Skin epidermis (tissue), 12 donors: Measurements from ENCODE around the gene SPACA6.
"Not testable (repeated sequence)": the region's sequence is repeated elsewhere in the genome, so short reads cannot be mapped to it uniquely, and the experiment has no call there.

Experiments
- H3K27ac ChIP-seq, 21 experiments: fragments of 200-600 bp; sonication (generic) in 11 of 21; one replicate each; pipeline ENCODE4 v1.5.0; 2020; ENCODE audit warnings: mild to moderate bottlenecking in 3 of 21, inconsistent platforms in 2 of 21, moderate library complexity in 2 of 21
- H3K4me3 ChIP-seq, 7 experiments: fragments of 200-600 bp; sonication (generic) in 2 of 7; one replicate each; pipeline ENCODE4 v1.5.0; 2020; ENCODE audit warnings: inconsistent platforms in 2 of 7, mild to moderate bottlenecking in 2 of 7, moderate library complexity in 1 of 7

The SPACA6 gene

GRCh38 chr19:51724543-51724942 is 31.4 kb downstream of the SPACA6 start:
- H3K4me3 ChIP-seq: no peak overlapping the region
- H3K27ac ChIP-seq: peak overlapping the region in 6 of 21 experiments; percentile 20 to 67 (median 46)

DNA sequence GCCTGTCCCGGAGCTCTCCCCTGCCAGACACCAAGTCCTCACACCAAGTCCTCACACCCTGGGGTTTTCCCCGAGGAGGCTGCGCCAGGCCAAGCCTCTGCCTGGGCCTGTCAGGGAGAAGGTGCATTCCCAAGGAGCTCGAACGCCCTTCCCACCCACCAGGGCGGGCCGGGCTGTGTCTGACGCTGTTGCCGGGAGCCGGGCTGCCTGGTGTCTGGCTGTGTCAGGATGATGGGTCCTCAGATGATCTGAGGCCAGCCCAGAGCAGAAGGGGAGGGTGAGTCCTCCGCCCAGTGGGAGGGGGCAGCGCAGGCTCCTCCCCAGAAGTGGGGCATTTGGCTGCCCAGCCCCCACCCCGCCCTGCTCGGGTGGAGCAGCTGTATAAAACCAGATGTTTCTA is 32.9 kb downstream of the SPACA6 start:
- peak overlapping the region in 14 of 21 experiments; percentile 27 to 84 (median 70) for H3K27ac ChIP-seq
- H3K4me3 ChIP-seq: no peak overlapping the region

DNA sequence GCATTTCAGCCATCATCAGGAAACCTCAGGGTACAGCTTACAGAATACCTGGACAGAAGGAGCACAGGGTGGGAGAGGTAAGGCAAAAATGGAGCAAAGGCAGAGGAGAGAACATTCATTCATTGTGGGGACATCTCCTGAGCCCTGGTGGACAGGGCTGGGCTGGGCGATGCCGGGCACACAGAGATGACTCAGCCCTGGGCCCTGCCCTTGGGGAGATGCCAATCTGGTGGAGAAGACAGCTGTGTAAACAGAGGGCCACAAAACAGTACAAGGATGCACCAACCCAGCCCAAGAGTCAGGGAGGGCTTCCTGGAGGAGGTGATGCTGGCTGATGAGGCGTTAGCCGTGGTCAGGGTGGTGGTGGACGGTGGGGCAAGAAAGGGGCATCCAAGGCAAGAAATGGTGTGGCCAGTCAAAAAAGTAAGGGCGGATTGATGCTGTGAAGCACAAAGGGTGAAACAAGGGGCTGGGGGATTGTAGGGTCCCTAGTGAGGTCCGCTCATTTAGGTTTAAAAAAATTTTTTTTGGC is 34.3 kb downstream of the SPACA6 start:
- Histone ChIP-seq H3K4me3 (no peak overlapping the region), H3K27ac (peak overlapping the region in 8 of 21 experiments; percentile 25 to 84 (median 62))

- H3K27ac ChIP-seq: no peak overlapping the region
- no peak overlapping the region for H3K4me3 ChIP-seq
Measured at GRCh38 chr19:51729781-51730180, 36.7 kb downstream of the SPACA6 start.

DNA sequence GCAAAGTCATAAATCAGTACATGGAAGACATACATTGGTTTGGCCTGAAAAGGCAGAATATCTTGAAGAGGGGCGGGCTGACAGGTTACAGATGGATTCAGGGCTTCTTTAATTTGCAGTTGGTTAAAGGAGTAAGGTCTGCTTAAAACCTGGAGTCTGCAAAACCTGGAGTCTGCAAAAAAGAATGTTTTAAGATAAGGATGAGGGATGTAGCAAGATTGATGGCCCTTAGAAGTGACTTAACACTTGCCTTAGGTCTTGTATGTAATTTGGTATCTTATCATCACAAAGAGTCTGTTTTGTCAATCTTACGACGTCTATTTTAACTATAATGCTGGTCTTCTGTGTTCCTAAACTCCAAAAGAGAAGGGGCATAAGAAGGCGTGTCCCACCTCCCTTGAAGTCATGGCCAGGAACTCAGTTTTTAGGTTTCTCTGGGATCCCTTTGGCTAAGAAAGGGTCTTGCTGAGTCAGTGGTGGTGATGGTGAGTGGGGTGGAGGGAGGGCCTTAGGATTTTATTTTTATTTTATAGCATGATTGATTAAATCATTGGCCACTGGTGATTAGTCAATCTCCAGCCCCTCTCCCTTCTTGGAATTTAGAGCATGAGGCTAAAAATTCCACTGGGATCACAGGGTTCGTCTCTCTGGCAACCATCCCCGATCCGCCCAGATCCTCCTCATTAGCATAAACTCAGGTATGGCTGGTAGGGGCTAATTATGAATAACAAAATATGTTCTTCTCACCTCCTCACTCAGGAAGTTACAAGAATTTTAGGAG is 40.8 kb downstream of the SPACA6 start:
- H3K4me3 ChIP-seq: no peak overlapping the region
- H3K27ac ChIP-seq: no peak overlapping the region

DNA sequence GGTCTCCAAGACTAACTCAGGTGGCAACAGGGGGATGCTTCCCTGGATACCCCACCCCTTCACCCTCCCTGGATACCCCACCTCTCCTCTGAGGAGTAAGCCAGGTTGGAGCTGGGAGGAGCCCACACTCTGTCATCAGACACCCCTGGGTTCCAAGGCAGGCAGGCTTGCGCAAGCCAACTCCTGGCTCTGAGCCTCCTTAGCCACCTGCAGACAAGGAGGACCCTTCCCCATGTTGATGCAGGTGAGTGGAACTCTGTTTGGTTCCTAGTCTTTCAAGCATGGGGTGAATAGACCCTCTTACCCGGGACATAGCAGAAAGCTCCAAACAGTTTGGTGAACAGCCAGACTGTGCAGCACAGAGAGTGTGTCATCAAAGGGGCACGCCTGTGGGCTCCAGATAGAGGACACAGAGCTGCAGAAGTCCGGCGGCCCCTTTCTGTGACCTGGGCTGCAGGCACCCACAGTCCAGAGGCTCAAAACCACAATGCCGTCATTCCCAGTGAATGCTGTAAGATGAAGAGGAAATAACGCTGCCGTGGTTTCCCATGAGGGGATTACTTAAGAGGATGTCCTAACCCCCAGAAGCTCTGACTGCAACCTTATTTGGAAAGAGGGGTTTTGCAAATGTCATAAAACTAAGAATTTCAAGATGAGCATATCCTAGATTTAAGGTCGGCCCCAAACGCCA is 42.8 kb downstream of the SPACA6 start:
- no peak overlapping the region for H3K4me3 ChIP-seq
- H3K27ac ChIP-seq: no peak overlapping the region

DNA sequence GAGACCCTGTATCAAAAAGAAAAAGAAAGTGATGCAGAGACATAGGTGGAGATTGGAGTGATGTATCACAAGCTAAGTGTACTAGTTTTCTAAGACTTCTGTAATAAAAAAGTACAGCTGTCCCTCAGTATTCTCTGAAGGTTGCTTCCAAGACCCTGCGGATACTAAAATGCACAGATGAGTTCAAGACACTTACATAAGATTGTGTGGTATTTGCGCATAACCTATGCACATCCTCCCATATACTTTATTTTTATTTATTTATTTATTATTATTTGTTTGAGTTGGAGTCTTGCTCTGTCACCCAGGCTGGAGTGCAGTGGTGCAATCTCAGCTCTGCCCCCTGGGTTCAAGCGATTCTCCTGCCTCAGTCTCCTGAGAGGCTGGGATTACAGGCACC is 44.3 kb downstream of the SPACA6 start:
- no peak overlapping the region for H3K27ac ChIP-seq

GRCh38 chr19:51737924-51738323 is 44.8 kb downstream of the SPACA6 start:
- Histone ChIP-seq H3K27ac (no peak overlapping the region), H3K4me3 (no peak overlapping the region)

More for the DNA sequence above, 44.3 kb downstream of the SPACA6 start:
- no peak overlapping the region for H3K4me3 ChIP-seq

- H3K27ac ChIP-seq, H3K4me3 ChIP-seq: not testable (repeated sequence)
Measured at GRCh38 chr19:51738523-51738922, 45.4 kb downstream of the SPACA6 start.

DNA sequence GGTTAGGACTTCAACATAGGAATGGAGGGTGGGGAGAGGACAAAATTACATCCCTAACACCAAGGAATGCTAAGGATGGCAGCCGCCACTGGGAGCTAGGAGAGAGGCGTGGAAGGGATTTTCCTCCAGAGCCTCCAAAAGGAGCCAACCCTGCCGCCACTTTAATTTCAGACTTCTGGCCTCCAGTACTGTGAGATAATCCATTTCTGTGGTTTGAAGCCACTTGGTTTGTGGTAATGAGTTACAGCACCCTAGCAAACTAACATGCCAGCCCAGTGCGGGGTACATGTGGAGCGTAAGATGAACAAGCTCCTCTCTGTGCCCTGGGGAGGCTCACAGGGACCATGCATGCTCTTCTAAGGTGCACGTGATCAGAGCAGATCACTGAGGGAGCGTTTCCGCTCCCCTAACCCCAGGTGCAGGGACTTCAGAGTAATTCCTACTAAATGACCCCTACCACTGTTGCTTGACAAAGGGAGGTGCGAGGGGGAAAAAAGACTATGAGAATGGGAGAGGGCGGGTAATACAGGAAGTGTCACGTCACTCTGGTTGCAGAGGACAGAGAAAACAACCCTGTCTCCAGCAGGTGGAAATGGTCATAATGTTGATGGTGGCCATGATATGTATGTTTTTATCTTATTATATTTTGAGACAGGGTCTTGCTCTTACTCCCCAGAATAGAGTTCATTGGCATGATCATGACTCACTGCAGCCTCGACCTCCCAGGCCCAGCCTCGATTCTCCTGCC is 46.5 kb downstream of the SPACA6 start:
- no peak overlapping the region for H3K27ac ChIP-seq

GRCh38 chr19:51740356-51740755 is 47.2 kb downstream of the SPACA6 start:
- no peak overlapping the region for H3K27ac ChIP-seq

More for the DNA sequence above, 46.5 kb downstream of the SPACA6 start:
- H3K4me3 ChIP-seq: no peak overlapping the region

GRCh38 chr19:51742789-51743188 is 49.7 kb downstream of the SPACA6 start:
- no peak overlapping the region for H3K27ac ChIP-seq
- no peak overlapping the region for H3K4me3 ChIP-seq

More at GRCh38 chr19:51740356-51740755, 47.2 kb downstream of the SPACA6 start:
- no peak overlapping the region for H3K4me3 ChIP-seq

DNA sequence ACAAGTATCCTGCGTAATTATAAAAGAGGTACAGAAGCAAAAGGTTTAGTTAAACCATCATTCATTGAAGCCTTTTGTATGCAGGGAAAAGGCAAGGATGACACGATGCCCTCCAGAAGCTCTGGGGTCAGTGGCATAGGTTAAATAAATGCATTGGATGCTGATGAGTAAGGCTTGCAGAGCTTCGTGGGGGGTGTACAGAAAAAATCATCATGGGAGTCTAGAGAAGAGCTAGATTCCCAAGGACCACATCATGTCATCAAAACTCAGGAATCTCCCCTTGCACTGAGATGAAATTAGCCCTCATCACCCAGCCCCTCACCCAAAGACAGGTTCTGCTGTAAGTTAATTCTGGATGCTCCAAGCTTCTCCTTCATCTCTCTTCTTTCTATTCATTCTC is 50.3 kb downstream of the SPACA6 start:
- Histone ChIP-seq H3K4me3 (no peak overlapping the region), H3K27ac (no peak overlapping the region)

- no peak overlapping the region for H3K4me3 ChIP-seq
- H3K27ac ChIP-seq: no peak overlapping the region
Measured at GRCh38 chr19:51746731-51747130, 53.6 kb downstream of the SPACA6 start.

DNA sequence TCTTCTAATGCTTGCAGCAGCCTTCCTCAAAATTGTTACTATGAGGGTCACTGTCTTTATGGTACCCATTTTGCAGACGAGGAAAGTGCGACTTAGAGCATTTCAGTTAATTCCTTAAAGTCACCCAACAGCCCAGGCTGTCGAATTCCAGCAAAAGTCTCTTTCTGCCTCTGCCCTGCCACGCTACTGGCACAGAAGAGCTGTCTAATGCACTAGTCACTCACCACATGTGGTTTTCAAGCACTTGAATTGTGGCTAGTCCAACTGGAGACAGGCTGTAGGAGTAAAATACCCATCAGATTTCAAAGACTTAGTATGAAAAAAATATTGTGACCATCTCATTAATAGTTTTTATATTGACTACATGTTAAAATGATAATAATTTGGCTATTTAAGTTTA is 56.8 kb downstream of the SPACA6 start:
- peak overlapping the region in 1 of 7 experiments; percentile 3 for H3K4me3 ChIP-seq
- no peak overlapping the region for H3K27ac ChIP-seq

DNA sequence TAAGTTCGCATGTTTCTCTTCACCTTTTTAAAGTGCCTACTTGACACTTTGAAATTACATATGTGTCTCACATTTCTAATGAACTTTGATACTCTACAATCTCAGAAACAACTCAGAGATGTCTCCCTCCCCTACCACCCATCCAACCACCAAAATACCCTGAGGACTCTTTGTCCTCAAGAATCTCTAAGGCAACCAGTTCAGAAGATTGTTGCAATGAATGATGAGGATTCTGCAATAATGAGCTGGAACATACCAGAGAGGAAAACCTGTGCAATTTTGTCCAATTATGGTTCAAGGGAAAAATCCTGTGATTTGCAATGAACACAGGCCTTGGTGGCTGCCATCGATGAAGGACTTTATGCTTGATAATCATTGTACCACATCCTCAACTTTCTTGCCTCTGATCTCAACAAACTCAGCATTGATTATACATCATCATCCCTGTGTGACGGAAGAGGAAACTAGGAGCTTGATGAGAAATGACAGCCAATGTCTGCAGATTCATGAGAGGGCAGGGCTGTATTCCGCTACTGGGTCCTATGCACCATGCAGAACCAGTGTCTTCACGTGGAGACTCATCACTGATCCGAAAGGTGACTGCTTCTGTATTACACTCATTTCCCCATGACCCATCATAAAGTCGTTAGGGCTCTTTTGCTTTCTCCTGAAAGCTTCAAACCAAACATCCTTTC is 57.4 kb downstream of the SPACA6 start:
- peak overlapping the region in 7 of 21 experiments; percentile 18 to 73 (median 52) for H3K27ac ChIP-seq

DNA sequence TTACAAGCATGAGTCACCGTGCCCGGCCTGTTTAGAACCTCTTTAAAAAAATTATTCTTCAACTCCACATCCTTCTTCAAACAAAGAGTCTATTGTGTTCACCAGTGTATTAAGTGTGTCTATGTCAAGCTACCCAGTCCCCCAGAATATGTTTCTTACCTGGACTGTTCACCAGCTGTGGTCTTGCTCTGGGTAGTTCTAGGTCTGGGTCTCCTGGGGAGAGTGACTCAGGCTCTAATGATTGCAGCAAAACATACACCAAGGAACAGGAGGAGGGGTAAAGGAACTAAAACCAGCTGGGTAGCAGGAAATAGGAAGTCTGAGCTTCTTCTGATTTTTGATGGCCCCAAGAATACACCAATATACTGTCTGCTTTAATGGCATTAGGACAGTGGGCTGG is 58.5 kb downstream of the SPACA6 start, which contains the start of gene FPR1:
FPR1 (minus strand) TSS at position 224 of the 400 bp plus-strand sequence. CDS start 4,884 bp downstream, outside the sequence.
- H3K27ac ChIP-seq: peak within 1 kb of the TSS in 12 of 21 experiments; percentile 6 to 73 (median 46)
- H3K4me3 ChIP-seq: peak within 1 kb of the TSS in 3 of 7 experiments; percentile 12 to 27 (median 16)

More for the DNA sequence above, 57.4 kb downstream of the SPACA6 start:
- peak overlapping the region in 3 of 7 experiments; percentile 12 to 27 (median 16) for H3K4me3 ChIP-seq

DNA sequence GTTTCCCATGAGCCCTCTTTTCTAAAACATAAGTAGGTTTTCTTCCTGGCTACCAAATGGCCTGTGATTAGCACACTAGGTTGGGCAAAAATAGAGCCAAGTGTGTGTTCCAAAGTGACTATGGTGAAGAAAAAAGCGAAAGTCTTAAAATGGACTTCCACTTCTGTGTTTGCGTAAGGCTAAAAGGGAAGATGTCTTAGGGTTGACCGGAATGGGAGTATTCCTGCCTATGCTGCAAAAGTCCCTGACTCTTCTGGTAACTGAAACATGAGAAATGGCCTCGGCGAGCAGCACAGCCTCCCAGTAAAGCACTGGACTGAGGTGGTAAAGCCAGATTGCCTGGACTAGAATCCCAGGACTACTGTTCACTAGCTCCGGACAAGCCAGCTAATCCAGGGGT is 61.0 kb downstream of the SPACA6 start:
- no peak overlapping the region for H3K4me3 ChIP-seq
- peak overlapping the region in 9 of 21 experiments; percentile 1 to 74 (median 51) for H3K27ac ChIP-seq

GRCh38 chr19:51754770-51755169 is 61.6 kb downstream of the SPACA6 start:
- H3K27ac ChIP-seq: peak overlapping the region in 9 of 21 experiments; percentile 1 to 74 (median 51)

More at GRCh38 chr19:51754770-51755169, 61.6 kb downstream of the SPACA6 start:
- no peak overlapping the region for H3K4me3 ChIP-seq
